HCT116 (cell line): Measurements from ENCODE around the gene TP63.

Source experiments
- CBX3 ChIP-seq: IDR thresholded peaks from 2 replicates; pipeline ENCODE4 v1.6.1; 2012; ENCODE audit warnings: low read depth
- CEBPB ChIP-seq: IDR thresholded peaks from 2 replicates; pipeline ENCODE4 v1.6.1; 2012; ENCODE audit warnings: low read depth
- EZH2phosphoT487 ChIP-seq: fragments of 200-600 bp; IDR thresholded peaks from 2 replicates; pipeline ENCODE4 v1.6.1; 2018; ENCODE audit warnings: antibody characterized with exemption, borderline replicate concordance
- JUND ChIP-seq: IDR thresholded peaks from 2 replicates; pipeline ENCODE4 v1.6.1; 2012
- POLR2A ChIP-seq: IDR thresholded peaks from 2 replicates; pipeline ENCODE4 v1.7.0; 2011; ENCODE audit warnings: borderline replicate concordance; ENCODE audit not compliant: insufficient read depth, insufficient read length; ENCODE audit errors: extremely low read depth
- RAD21 ChIP-seq: IDR thresholded peaks from 2 replicates; pipeline ENCODE4 v1.6.1; 2012; ENCODE audit warnings: low read depth, mild to moderate bottlenecking
- SRF ChIP-seq: IDR thresholded peaks from 2 replicates; pipeline ENCODE4 v1.6.1; 2012; ENCODE audit warnings: low read depth
- TCF7L2 ChIP-seq: IDR thresholded peaks from 2 replicates; pipeline ENCODE4 v1.7.0; 2011; ENCODE audit warnings: borderline replicate concordance, inconsistent platforms; ENCODE audit not compliant: insufficient read depth, insufficient read length; ENCODE audit errors: extremely low read depth
- YY1 ChIP-seq: IDR thresholded peaks from 2 replicates; pipeline ENCODE4 v1.6.1; 2011; ENCODE audit warnings: low read length, low read depth, moderate library complexity, mild to moderate bottlenecking; ENCODE audit not compliant: insufficient replicate concordance; ENCODE audit errors: extremely low read depth
- TF ChIP-seq, protein P1 (sequence below), 3 experiments: fragments of 200-600 bp in 1 of 3; sonication (generic) in 1 of 3; IDR thresholded peaks in 2 of 3; conservative IDR thresholded peaks in 1 of 3; 2 replicates each; pipeline ENCODE4 v1.5.1; 2012 to 2017; ENCODE audit warnings: low read depth in 2 of 3, low read length in 2 of 3, antibody characterized with exemption in 1 of 3, borderline replicate concordance in 1 of 3, control low read depth in 1 of 3, mild to moderate bottlenecking in 1 of 3, mixed read lengths in 1 of 3, mixed run types in 1 of 3, moderate library complexity in 1 of 3; ENCODE audit not compliant: insufficient read depth in 1 of 3
- TF ChIP-seq, protein P2 (sequence below): IDR thresholded peaks from 2 replicates; pipeline ENCODE4 v1.6.1; 2012
- TF ChIP-seq, protein P3 (sequence below): IDR thresholded peaks from 2 replicates; pipeline ENCODE4 v1.6.1; 2011; ENCODE audit warnings: mild to moderate bottlenecking, low read length, moderate library complexity; ENCODE audit not compliant: insufficient replicate concordance; ENCODE audit errors: extremely low read depth

DNA sequence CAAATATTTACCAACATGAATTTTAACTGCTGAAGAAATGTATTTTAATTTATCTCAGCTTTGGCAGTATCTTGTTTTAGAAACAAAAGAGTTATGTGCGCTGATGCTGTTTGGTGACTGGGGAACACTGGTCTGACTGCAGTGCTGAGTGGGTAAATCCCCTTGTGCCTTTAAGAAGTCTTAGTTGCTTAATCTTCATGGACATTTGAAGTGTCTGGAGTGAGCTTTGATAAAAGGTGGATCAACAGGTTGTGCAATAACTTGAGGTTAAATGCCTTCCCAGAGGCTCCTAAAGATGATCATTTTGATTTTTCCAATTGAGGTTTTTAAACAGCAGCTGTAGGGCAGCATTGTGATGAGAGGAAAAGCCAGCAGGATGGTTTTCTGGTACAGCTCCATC is 68.7 kb downstream of the TP63 start:
- TF ChIP-seq RAD21 (no peak), YY1 (no peak), TCF7L2 (no peak), SRF (no peak), CBX3 (no peak), POLR2A (no peak), EZH2phosphoT487 (no peak), JUND (no peak), CEBPB (no peak)
- TF ChIP-seq, protein P1, sequence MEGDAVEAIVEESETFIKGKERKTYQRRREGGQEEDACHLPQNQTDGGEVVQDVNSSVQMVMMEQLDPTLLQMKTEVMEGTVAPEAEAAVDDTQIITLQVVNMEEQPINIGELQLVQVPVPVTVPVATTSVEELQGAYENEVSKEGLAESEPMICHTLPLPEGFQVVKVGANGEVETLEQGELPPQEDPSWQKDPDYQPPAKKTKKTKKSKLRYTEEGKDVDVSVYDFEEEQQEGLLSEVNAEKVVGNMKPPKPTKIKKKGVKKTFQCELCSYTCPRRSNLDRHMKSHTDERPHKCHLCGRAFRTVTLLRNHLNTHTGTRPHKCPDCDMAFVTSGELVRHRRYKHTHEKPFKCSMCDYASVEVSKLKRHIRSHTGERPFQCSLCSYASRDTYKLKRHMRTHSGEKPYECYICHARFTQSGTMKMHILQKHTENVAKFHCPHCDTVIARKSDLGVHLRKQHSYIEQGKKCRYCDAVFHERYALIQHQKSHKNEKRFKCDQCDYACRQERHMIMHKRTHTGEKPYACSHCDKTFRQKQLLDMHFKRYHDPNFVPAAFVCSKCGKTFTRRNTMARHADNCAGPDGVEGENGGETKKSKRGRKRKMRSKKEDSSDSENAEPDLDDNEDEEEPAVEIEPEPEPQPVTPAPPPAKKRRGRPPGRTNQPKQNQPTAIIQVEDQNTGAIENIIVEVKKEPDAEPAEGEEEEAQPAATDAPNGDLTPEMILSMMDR (IDR thresholded peaks at IDR 0.05 in 2 of 3, conservative IDR thresholded peaks at IDR 0.05 in 1 of 3; ENCODE audit: borderline replicate concordance in 1 of 3, insufficient read depth in 1 of 3, low read depth in 2 of 3, low read length in 2 of 3): no peak
- TF ChIP-seq, protein P2, sequence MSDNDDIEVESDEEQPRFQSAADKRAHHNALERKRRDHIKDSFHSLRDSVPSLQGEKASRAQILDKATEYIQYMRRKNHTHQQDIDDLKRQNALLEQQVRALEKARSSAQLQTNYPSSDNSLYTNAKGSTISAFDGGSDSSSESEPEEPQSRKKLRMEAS: no peak
- TF ChIP-seq, protein P3, sequence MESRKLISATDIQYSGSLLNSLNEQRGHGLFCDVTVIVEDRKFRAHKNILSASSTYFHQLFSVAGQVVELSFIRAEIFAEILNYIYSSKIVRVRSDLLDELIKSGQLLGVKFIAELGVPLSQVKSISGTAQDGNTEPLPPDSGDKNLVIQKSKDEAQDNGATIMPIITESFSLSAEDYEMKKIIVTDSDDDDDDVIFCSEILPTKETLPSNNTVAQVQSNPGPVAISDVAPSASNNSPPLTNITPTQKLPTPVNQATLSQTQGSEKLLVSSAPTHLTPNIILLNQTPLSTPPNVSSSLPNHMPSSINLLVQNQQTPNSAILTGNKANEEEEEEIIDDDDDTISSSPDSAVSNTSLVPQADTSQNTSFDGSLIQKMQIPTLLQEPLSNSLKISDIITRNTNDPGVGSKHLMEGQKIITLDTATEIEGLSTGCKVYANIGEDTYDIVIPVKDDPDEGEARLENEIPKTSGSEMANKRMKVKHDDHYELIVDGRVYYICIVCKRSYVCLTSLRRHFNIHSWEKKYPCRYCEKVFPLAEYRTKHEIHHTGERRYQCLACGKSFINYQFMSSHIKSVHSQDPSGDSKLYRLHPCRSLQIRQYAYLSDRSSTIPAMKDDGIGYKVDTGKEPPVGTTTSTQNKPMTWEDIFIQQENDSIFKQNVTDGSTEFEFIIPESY: no peak
